ENCODE results near the gene BRIP1.
"Not testable (repeated sequence)": the region's sequence is repeated elsewhere in the genome, so short reads cannot be mapped to it uniquely, and the experiment has no call there.

The BRIP1 gene

DNA sequence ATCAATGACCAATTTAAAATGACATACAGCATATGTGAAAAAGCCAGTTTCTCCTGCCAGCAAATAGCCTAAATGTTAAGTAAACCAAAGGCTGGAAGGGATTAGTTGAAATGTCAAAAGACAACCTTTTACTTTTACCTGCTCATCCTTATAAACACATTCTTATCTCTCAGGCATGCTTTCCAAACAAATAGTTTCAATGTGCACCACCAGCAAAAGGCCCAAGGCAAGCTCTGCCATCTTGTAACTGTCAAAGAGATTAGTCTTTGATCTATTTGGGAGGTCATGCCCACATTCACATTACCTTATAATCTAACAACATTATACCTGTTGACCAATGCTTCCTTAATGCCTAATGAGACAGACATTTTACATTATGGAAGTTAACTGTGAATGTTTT, 140.1 kb downstream of the BRIP1 start:
- no peak for DNase-seq

DNA sequence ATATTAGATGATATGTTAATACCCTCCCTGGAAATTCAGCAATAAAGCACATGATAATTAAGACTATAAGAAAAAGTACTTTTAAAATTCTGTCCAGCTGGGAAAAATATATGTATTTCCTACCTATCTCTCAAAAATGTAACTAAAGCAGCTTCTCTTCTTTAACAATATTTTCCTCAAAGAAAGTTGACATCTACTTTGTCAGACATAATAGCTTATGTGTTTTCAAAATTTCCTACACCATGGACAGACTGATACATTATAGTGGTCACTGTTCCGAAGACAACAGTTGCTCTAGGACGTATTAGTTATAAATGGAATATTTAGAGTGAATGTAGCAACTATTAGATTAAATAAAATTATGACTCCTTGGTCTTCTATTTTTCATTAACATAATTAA, 140.9 kb downstream of the BRIP1 start:
- no peak for DNase-seq

GRCh38 chr17:61720016-61720795, 143.1 kb downstream of the BRIP1 start:
- DNase-seq, result no peak

DNA sequence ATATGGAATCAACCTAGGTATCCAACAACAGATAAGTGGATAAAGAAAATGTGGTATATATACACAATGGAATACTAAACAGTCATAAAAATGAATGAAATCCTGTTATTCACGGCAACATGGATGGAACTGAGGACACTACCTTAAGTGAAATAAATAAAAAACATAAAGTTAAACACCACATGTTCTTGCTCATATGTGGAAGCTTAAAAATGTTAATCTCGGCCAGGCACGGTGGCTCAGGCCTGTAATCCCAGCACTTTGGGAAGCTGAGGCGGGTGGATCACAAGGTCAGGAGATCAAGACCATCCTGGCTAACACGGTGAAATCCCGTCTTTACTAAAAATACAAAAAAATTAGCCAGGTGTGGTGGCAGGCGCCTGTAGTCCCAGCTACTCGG, 144.1 kb downstream of the BRIP1 start:
- not testable (repeated sequence) for DNase-seq

- no peak for DNase-seq
Measured at GRCh38 chr17:61718022-61718421, 145.3 kb downstream of the BRIP1 start.

- no peak for DNase-seq
Measured at GRCh38 chr17:61717352-61717751, 146.0 kb downstream of the BRIP1 start.

GRCh38 chr17:61716225-61716829, 147.0 kb downstream of the BRIP1 start:
- no peak for DNase-seq

DNA sequence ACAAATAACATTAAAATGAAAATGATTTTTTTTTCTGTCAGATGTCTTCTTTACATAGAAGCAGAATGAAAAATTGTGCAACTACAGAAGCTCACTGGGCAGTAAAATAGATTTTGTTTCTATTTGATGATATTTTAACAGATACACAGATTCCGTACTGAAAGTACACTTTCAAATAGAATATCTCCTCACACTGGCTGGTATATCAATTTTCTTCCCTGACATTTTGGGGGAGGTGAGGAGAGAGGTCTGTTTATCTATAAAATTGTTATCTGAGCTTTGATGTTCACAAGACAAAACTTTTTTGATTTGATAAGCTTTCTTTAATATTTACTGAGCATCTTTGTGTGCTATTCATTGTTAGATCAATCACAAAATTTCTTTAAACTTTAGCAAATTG, 148.0 kb downstream of the BRIP1 start:
- no peak for DNase-seq

DNA sequence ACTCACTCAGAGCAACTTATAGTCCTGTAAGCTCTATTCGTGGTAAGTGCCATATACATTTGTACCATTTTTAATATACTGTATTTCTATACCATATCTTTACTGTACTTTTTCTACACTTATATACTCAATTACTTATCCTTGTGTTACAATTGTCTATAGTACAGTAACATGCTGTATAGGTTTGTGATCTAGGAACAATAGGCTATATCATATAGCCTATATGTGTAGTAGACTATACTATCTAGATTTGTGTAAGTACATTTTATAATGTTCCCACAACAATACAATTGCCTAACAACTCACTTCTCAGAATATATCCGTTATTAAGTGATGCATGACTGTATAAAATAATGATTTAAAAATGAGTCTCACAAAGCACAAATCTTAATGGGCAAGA, 149.0 kb downstream of the BRIP1 start:
- DNase-seq, result no peak

- DNase-seq, result no peak
Measured at GRCh38 chr17:61713035-61713434, 150.3 kb downstream of the BRIP1 start.

DNA sequence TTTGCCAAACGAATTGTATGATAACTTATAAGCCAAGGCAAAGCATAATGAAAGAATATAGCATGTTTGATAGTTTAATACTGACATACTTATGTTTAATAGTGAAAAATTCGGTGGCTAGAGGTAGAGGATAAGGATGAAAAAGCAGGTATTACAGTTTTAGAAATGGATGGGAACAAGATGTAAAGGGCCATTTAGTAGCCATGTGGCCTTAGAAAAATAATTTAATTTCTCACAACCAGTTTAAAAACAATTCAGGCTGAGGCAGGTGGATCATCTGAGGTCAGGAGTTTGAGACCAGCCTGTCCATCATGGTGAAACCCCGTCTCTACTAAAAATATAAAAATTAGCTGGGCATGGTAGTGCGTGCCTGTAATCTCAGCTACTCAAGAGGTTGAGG, 152.8 kb downstream of the BRIP1 start:
- no peak for DNase-seq

DNA sequence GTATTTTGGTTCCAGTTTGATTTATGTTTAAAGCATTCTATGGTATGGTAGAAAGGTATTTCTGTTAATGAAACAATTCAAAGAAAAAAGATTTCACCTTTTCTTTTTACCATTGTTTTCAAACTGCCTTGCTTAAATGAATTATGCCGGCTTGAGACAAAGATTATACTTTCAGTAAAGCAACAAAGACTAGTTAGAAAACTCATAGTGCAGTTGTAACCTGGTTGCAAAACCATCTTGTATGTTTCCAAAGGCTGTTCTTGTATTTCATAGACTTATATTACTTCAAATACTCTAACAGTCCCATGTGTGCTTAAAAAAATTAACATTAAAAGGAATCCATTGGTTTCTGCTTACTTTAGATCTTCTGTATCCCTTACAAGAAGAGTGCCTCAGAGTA, 153.8 kb downstream of the BRIP1 start:
- no peak for DNase-seq

GRCh38 chr17:61704935-61705449, 158.3 kb downstream of the BRIP1 start:
- DNase-seq, result no peak

- no peak for DNase-seq
Measured at GRCh38 chr17:61702450-61702849, 160.9 kb downstream of the BRIP1 start.

DNA sequence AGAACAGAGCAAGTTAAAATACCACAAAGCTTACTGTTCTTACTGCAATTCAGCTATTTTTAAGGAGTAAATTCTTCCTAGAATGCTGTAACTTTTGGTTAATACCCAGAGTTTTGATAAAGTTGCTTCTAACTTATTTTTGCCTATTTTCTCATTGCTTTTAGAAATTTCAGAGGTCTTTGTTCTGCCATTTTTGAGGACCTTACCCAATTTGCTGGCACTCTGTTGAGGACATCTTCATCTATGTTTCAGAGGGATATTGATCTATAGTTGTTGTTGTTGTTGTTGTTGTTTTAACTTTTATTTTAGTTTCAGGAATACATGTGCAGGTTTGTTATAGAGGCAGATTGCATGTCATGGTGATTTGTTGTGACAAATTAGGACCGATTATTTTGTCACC, 161.3 kb downstream of the BRIP1 start:
- no peak for DNase-seq

DNA sequence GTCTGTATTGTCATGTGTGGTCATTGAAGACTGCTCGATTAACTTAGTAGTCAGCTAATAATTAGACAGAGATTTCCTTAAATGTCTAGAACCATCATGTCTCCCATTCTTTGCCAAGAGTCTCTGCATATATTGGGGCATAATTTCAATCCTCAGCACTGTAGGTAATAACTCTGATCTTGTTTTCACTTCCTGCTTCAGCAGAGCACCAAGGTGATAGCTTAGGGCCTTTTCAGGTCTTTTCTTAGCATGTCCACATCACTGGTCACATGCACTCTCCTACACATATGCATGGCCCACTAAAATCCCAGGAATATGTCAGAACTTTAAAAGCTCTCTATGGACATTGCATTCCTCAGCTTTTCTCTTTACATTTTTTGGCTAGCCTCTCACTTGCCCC, 162.0 kb downstream of the BRIP1 start:
- DNase-seq, result no peak

GRCh38 chr17:61700252-61700651, 163.1 kb downstream of the BRIP1 start:
- no peak for DNase-seq

DNA sequence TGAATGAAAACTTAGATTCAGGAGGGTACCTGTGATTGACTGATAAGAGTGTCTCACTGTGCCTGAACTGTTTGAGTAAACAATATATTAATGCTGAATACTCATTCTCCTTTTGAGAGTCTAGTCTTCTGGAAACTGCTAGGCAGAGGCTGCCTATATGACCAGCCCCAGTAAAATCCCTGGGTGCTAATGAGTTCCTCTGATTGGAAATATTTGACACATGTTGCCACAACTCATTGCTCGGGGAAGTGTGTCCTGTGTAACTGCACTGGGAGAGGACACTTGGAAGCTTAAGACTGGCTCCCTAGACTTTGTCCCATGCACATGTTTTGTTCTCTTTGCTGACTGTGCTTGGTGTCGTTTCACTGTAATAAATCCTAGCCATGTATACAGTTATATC, 163.6 kb downstream of the BRIP1 start:
- DNase-seq, result no peak

GRCh38 chr17:61699032-61699431, 164.3 kb downstream of the BRIP1 start:
- no peak for DNase-seq

GRCh38 chr17:61698244-61698643, 165.1 kb downstream of the BRIP1 start:
- no peak for DNase-seq

DNA sequence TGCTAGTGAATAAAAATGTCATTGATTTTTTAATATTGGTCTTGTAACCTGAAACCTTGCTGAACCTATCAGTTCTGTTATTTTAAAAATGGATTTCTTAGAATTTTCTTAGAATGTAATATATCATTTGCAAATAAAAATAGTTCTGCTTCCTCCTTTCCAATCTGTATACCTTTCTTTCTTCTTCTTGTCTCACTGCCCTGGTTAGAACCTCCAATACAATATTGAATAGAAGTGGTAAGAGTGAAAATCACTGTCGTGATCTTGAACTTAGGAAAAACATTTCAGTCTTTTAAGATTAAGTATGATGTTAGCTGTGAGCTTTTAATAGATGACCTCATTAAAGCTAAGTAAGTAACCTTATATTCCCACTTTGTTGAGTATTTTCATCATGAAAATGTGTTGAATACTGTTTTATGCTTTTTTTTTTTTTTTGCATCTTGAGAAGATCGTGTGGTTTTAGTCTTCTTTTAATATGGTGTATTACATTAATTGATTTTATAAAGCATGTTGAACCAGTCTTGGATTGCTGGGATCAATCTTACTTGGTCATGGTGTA, 167.5 kb downstream of the BRIP1 start:
- no peak for DNase-seq

GRCh38 chr17:61694095-61694494, 169.2 kb downstream of the BRIP1 start:
- no peak for DNase-seq

DNA sequence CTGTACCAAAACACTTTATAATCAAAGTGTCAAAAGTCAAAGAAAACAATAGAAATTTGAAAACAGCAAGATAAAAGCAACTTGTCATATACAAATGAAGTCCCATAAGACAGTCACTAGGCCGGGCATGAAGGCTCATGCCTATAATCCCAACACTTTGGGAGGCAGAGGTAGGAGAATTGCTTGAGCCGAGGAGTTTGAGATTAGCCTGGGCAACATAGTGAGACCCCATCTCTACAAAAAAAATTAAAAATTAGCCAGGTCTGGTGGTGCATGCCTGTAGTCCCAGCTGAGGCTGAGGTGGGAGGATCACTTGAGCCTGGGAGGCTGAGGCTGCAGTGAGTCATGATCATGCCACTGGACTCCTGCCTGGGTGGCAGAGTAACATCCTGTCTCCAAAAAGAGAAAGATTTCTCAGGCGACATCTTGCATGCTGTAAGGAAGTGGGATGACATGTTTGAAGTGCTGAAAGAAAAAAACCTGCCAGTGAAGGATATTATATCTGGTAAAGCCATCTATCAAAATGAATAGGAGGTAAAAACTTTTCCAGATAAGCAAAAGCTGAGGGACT, 173.6 kb downstream of the BRIP1 start:
- DNase-seq, result no peak

GRCh38 chr17:61687769-61688168, 175.6 kb downstream of the BRIP1 start:
- DNase-seq, result no peak

Measured in activated CD4-positive, CD25-positive, alpha-beta regulatory T cell treated with anti-CD3 and anti-CD28 coated beads, Interleukin-2, amount 50 U/mL, for 72 hours (primary cell).